Body of pancreas (tissue), 4 donors: ENCODE data around the gene OR2V2.

ENCODE experiments used
- CTCF ChIP-seq, 7 experiments: fragments of 450-650 bp in 4 of 7; fragments of 200-600 bp in 3 of 7; sonication (generic) in 3 of 7; IDR thresholded peaks; one replicate each; pipeline ENCODE4 v1.5.1; 2016 to 2019; ENCODE audit warnings: antibody characterized with exemption in 7 of 7
- POLR2A ChIP-seq, 3 donors: fragments of 450-650 bp; IDR thresholded peaks; one replicate each; pipeline ENCODE4 v1.6.1; 2016; ENCODE audit warnings: antibody characterized with exemption in 3 of 3, mild to moderate bottlenecking in 2 of 3

- no peak for TF ChIP-seq CTCF (IDR thresholded peaks at IDR 0.05)
- no peak for TF ChIP-seq POLR2A (IDR thresholded peaks at IDR 0.05)
These were observed 26.6 kb upstream of the OR2V2 start for GRCh38 chr5:181120761-181121160.
